Loucy (cell line): ENCODE data around the gene RIMBP2.

Source experiments
- H2AFZ ChIP-seq: fragments of 200-600 bp; sonication (generic); 2 replicates; pipeline ENCODE4 v1.6.0; 2016; ENCODE audit warnings: antibody characterized with exemption, mild to moderate bottlenecking, low read length, moderate library complexity
- H3F3A ChIP-seq: fragments of 200-600 bp; 2 replicates; pipeline ENCODE4 v1.6.0; 2016; ENCODE audit warnings: antibody characterized with exemption, low read depth, mild to moderate bottlenecking
- H3K27me3 ChIP-seq: fragments of 200-600 bp; sonication (generic); 2 replicates; pipeline ENCODE4 v1.6.1; 2014; ENCODE audit warnings: low read length, mild to moderate bottlenecking; ENCODE audit not compliant: insufficient read depth, poor library complexity, severe bottlenecking
- H3K36me3 ChIP-seq: fragments of 200-600 bp; sonication (generic); 2 replicates; pipeline ENCODE4 v1.6.1; 2016; ENCODE audit warnings: low read length; ENCODE audit not compliant: insufficient read depth
- H3K4me1 ChIP-seq: fragments of 200-600 bp; sonication (generic); 2 replicates; pipeline ENCODE4 v1.5.1; 2014; ENCODE audit warnings: low read length, mild to moderate bottlenecking; ENCODE audit not compliant: insufficient read depth, poor library complexity, severe bottlenecking
- H3K4me2 ChIP-seq: fragments of 200-600 bp; sonication (generic); 2 replicates; pipeline ENCODE4 v1.6.0; 2014; ENCODE audit warnings: antibody characterized with exemption, low read length, low read depth, mild to moderate bottlenecking; ENCODE audit not compliant: poor library complexity, severe bottlenecking
- H3K4me3 ChIP-seq: fragments of 200-600 bp; sonication (generic); 2 replicates; pipeline ENCODE4 v1.5.1; 2014; ENCODE audit warnings: low read length, mild to moderate bottlenecking, mixed read lengths; ENCODE audit not compliant: poor library complexity, severe bottlenecking
- H3K79me2 ChIP-seq: fragments of 200-600 bp; sonication (generic); 2 replicates; pipeline ENCODE4 v1.6.1; 2014; ENCODE audit warnings: low read length; ENCODE audit not compliant: insufficient read depth
- H3K9ac ChIP-seq: fragments of 200-600 bp; sonication (generic); 2 replicates; pipeline ENCODE4 v1.6.0; 2014; ENCODE audit warnings: mild to moderate bottlenecking, low read depth, low read length, moderate library complexity; ENCODE audit not compliant: poor library complexity, severe bottlenecking
- H3K9me2 ChIP-seq: fragments of 200-600 bp; sonication (generic); replicated peaks from 2 replicates; pipeline ENCODE4 v1.6.1; 2016; ENCODE audit warnings: low read depth, low read length, mixed read lengths
- H3K9me3 ChIP-seq: fragments of 200-600 bp; sonication (generic); 2 replicates; pipeline ENCODE4 v1.6.1; 2014; ENCODE audit warnings: mild to moderate bottlenecking, antibody characterized with exemption, low read length, low read depth; ENCODE audit not compliant: insufficient read depth
- H4K20me1 ChIP-seq: fragments of 200-600 bp; sonication (generic); 2 replicates; pipeline ENCODE4 v1.6.0; 2014; ENCODE audit warnings: antibody characterized with exemption, low read length, mild to moderate bottlenecking; ENCODE audit not compliant: insufficient read depth, poor library complexity, severe bottlenecking
- CTCF ChIP-seq: fragments of 200-600 bp; sonication (generic); conservative IDR thresholded peaks from 2 replicates; pipeline ENCODE4 v1.5.1; 2014; ENCODE audit warnings: mild to moderate bottlenecking, antibody characterized with exemption, low read length
- EZH2phosphoT487 ChIP-seq: fragments of 200-600 bp; IDR thresholded peaks from 2 replicates; pipeline ENCODE4 v1.6.1; 2018; ENCODE audit warnings: antibody characterized with exemption, mild to moderate bottlenecking, moderate library complexity, borderline replicate concordance

RIMBP2 gene

DNA sequence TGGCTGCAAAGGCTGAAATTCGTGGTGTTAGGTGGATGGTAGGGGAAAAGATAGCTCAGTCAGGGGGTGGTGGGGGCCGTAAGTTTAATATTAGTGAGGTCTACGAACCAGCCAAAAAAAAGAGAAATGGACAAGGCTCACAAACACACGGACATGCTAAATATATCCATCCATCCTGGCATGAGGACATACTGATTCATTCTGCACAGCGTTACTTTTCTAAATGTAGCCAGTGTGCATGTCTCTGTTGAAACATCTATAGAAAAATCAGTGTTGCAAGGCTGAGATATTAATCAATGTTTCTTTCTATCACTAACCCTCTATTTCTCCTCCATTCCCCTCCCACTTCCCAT is 227.8 kb downstream of the RIMBP2 start:
- Histone ChIP-seq H3K36me3 (no peaks in the 10 kb centered on the region), H3K9me2 (no peaks in the 10 kb centered on the region), H3K4me1 (no peaks in the 10 kb centered on the region), H3K4me3 (no peak overlapping the region), H4K20me1 (no peaks in the 10 kb centered on the region), H3K4me2 (no peak overlapping the region), H3K27me3 (no peaks in the 10 kb centered on the region), H3K9ac (no peak overlapping the region), H3K79me2 (no peaks in the 10 kb centered on the region), H3F3A (no peaks in the 10 kb centered on the region), H2AFZ (no peak overlapping the region), H3K9me3 (peaks cover 3% of the 10 kb centered on the region; the same call in 1 of the 2 replicates)
- no peak for TF ChIP-seq CTCF
- TF ChIP-seq EZH2phosphoT487, result no peak

DNA sequence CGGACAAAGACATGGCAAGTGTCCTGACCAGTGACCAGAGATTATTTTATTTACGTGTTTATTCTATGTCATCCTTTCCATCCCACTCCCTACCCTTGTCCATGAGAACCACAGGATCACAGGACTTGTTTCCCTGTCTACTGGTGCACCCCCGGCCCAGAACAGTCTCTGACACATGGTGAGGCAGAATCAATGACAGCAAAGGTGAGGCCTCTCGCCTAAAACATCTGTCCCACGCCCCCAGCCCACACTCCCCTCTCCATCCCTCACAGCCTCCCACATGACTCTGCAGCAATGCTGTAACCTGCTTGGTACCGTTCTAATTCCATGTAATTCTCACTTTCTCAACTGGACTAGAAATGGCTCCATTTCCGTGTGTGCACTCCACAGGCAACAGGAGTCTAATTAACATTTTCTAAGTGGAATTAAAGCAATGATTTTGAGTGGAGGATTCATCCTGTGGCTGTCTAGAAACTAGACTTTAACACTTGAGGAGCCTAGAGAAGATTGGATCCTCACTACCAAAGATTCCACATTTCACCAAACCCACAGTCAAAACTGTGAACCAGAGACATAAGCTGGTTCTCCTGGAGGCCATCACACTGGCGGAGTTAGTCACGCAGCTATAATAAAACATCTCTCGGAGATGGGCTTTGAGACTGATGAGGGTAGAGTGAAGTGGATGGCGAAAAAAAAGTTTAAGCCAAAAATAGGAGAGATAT is 228.3 kb downstream of the RIMBP2 start:
- H3K36me3 ChIP-seq, result no peaks in the 10 kb centered on the region
- H3K4me2 ChIP-seq, result no peak overlapping the region
- H3K4me3 ChIP-seq, result no peak overlapping the region
- no peaks in the 10 kb centered on the region for H3K79me2 ChIP-seq
- H3K27me3 ChIP-seq, result no peaks in the 10 kb centered on the region
- TF ChIP-seq EZH2phosphoT487 (no peak), CTCF (no peak)
- H2AFZ ChIP-seq, result no peak overlapping the region
- no peaks in the 10 kb centered on the region for H4K20me1 ChIP-seq
- no peak overlapping the region for H3K9ac ChIP-seq
- H3K9me3 ChIP-seq, result peaks cover 3% of the 10 kb centered on the region; the same call in 1 of the 2 replicates
- no peaks in the 10 kb centered on the region for H3K9me2 ChIP-seq
- no peaks in the 10 kb centered on the region for H3F3A ChIP-seq
- H3K4me1 ChIP-seq, result no peaks in the 10 kb centered on the region

- Histone ChIP-seq H3K4me1 (no peaks in the 10 kb centered on the region), H3K9ac (no peak overlapping the region), H4K20me1 (no peaks in the 10 kb centered on the region), H3K79me2 (no peaks in the 10 kb centered on the region), H3K36me3 (no peaks in the 10 kb centered on the region), H3K4me3 (no peak overlapping the region), H3F3A (no peaks in the 10 kb centered on the region), H3K9me3 (peaks cover 3% of the 10 kb centered on the region; the same call in 1 of the 2 replicates), H3K4me2 (no peak overlapping the region), H2AFZ (no peak overlapping the region), H3K27me3 (no peaks in the 10 kb centered on the region), H3K9me2 (no peaks in the 10 kb centered on the region)
- no peak for TF ChIP-seq CTCF
- no peak for TF ChIP-seq EZH2phosphoT487
Measured at GRCh38 chr12:130486891-130487416, 229.1 kb downstream of the RIMBP2 start.
